OCI-LY7 (cell line): Measurements from ENCODE around the gene MITD1. TPM values are rescaled to one million over a fixed set of nuclear protein-coding genes. Genes with fewer than 3 reads are reported as not detected.

Experiments
- BruUV-seq: library from RNA; stranded (reverse); fragments of 400-500 nt; replicated peaks from 2 replicates; lab custom pipeline; 2021; lab: Mats Ljungman, UMichigan
- CTCF ChIA-PET: fragments of 300-600 bp; sonication (Branson Sonifier 250); formaldehyde crosslinking; loops from one replicate; lab custom pipeline; 2022; ENCODE audit warnings: antibody characterized with exemption; ENCODE audit not compliant: unreplicated experiment; lab: Charles Lee
- POLR2A ChIA-PET: fragments of 300-600 bp; sonication (Branson Sonifier 250); formaldehyde crosslinking; loops from one replicate; lab custom pipeline; 2022; ENCODE audit warnings: antibody characterized with exemption; lab: Charles Lee
- DNase-seq: peaks from one replicate; pipeline ENCODE4 v3.0.0-alpha.2; 2015; ENCODE audit warnings: low spot score
- H2AFZ ChIP-seq: fragments of 200-600 bp; sonication (generic), shearing (Covaris generic); 2 replicates; pipeline ENCODE4 v1.6.1; 2014; ENCODE audit warnings: mild to moderate bottlenecking, antibody characterized with exemption, low read length, moderate library complexity
- H3K27ac ChIP-seq: fragments of 200-600 bp; sonication (generic); 2 replicates; pipeline ENCODE4 v1.5.1; 2014; ENCODE audit warnings: mixed run types, low read depth, mild to moderate bottlenecking, moderate library complexity, low read length, inconsistent platforms; ENCODE audit not compliant: poor library complexity, severe bottlenecking
- H3K36me3 ChIP-seq: fragments of 200-600 bp; sonication (generic); 2 replicates; pipeline ENCODE4 v1.6.1; 2014; ENCODE audit warnings: mild to moderate bottlenecking, antibody characterized with exemption, low read length, moderate library complexity, mixed read lengths; ENCODE audit not compliant: insufficient read depth
- H3K4me1 ChIP-seq: fragments of 200-600 bp; sonication (generic); 2 replicates; pipeline ENCODE4 v1.5.1; 2014; ENCODE audit warnings: mild to moderate bottlenecking, low read length; ENCODE audit not compliant: insufficient read depth, poor library complexity, severe bottlenecking
- H3K4me2 ChIP-seq: fragments of 200-600 bp; sonication (generic); 2 replicates; pipeline ENCODE4 v1.6.1; 2014; ENCODE audit warnings: mild to moderate bottlenecking, low read length
- H3K4me3 ChIP-seq: fragments of 200-600 bp; sonication (generic); 2 replicates; pipeline ENCODE4 v1.5.1; 2014; ENCODE audit warnings: mild to moderate bottlenecking, low read depth, low read length; ENCODE audit not compliant: poor library complexity, severe bottlenecking
- H3K79me2 ChIP-seq: fragments of 200-600 bp; sonication (generic); 2 replicates; pipeline ENCODE4 v1.6.1; 2016; ENCODE audit warnings: low read depth, mild to moderate bottlenecking, low read length, moderate library complexity, mixed read lengths; ENCODE audit not compliant: insufficient read depth
- H3K9me2 ChIP-seq: fragments of 200-600 bp; sonication (generic); 2 replicates; pipeline ENCODE4 v1.6.1; 2016; ENCODE audit warnings: mild to moderate bottlenecking, low read length, mixed read lengths; ENCODE audit not compliant: insufficient read depth
- H3K9me3 ChIP-seq: fragments of 200-600 bp; sonication (generic); 2 replicates; pipeline ENCODE4 v1.6.1; 2014; ENCODE audit warnings: mild to moderate bottlenecking, mixed run types, low read length, mixed read lengths
- H4K20me1 ChIP-seq: fragments of 200-600 bp; sonication (generic); 2 replicates; pipeline ENCODE4 v1.6.1; 2014; ENCODE audit warnings: mild to moderate bottlenecking, antibody characterized with exemption, low read length, moderate library complexity, mixed read lengths; ENCODE audit not compliant: insufficient read depth
- EZH2phosphoT487 ChIP-seq: fragments of 200-600 bp; sonication (generic); IDR thresholded peaks from 2 replicates; pipeline ENCODE4 v1.6.1; 2018; ENCODE audit warnings: low read depth, borderline replicate concordance, mild to moderate bottlenecking, mixed run types, antibody characterized with exemption, low read length, moderate library complexity, mixed read lengths
- intact Hi-C: fragments of 100-400 bp; cut with micrococcal nuclease; formaldehyde crosslinking; loops from one replicate; pipeline ENCODE4 v1.10.0; 2022; ENCODE audit not compliant: unreplicated experiment
- total RNA-seq, 2 experiments: library from RNA; depleted of rRNA in 1 of 2; stranded (reverse); fragments of >200 nt in 1 of 2; shearing (Covaris generic) in 1 of 2; gene quantifications; 2 replicates each; pipeline ENCODE4 v1.2.3, GENCODE V29; 2014 to 2022
- TF ChIP-seq, protein P1 (sequence below): fragments of 200-600 bp; sonication (generic); conservative IDR thresholded peaks from 2 replicates; pipeline ENCODE4 v1.5.1; 2014; ENCODE audit warnings: mild to moderate bottlenecking, antibody characterized with exemption, low read length, moderate library complexity, mixed read lengths

Gene MITD1
- total RNA-seq, 2 experiments from 2014 or later = 34.2 to 35.9 TPM

DNA sequence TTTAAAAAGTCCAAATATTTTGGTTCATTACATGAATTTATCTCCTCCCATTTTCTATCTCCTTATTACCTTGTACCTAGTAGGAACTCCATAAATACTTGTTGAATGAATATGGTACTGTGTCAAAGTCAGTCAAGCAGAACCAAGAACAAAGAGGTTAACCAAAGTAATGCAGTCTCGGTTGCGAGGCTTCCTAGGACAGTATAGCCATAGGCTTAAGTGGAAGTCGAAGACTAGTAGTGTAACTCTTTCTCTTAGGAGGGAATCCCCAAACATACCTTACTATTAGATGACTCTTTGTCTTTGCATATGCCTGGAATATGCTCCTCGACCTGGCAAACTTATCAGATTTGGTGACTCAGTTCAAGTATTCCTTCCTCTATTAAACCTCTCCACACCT is 21.3 kb downstream of the MITD1 start:
- no peak overlapping the region for H3K27ac ChIP-seq

DNA sequence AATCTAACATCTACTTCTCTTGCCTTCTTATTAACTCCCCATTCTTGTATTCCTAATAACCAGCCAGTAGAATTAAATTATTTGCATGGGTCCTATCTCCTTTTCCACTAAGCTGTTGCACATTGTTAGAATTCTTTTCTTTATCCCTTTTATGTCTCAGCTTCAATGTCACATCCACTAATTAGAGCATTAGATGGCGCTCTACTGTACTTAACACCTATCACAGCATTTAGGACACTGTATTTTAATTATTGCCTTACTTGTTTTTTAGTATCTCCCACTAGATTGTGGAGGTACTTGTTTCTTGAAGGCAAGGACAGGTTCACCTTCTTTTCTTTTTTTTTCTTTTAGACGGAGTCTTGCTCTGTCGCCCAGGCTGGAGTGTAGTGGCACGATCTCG is 22.3 kb downstream of the MITD1 start:
- CTCF ChIA-PET = no interaction called here
- no peaks in the 10 kb centered on the region for H3K9me2 ChIP-seq
- BruUV-seq = no TSS peak

More for the DNA sequence above, 21.3 kb downstream of the MITD1 start:
- Histone ChIP-seq H4K20me1 (no peaks in the 10 kb centered on the region), H2AFZ (no peak overlapping the region), H3K4me2 (no peak overlapping the region), H3K9me3 (no peaks in the 10 kb centered on the region), H3K4me3 (no peak overlapping the region), H3K36me3 (peaks cover 28% of the 10 kb centered on the region), H3K79me2 (peaks cover 8% of the 10 kb centered on the region; the same call in 1 of the 2 replicates), H3K4me1 (peaks cover 13% of the 10 kb centered on the region), H3K9me2 (no peaks in the 10 kb centered on the region)
- no peak for DNase-seq
- ChIA-PET POLR2A (no interaction called here), CTCF (no interaction called here)
- TF ChIP-seq EZH2phosphoT487 = no peak
- TF ChIP-seq, protein P1, sequence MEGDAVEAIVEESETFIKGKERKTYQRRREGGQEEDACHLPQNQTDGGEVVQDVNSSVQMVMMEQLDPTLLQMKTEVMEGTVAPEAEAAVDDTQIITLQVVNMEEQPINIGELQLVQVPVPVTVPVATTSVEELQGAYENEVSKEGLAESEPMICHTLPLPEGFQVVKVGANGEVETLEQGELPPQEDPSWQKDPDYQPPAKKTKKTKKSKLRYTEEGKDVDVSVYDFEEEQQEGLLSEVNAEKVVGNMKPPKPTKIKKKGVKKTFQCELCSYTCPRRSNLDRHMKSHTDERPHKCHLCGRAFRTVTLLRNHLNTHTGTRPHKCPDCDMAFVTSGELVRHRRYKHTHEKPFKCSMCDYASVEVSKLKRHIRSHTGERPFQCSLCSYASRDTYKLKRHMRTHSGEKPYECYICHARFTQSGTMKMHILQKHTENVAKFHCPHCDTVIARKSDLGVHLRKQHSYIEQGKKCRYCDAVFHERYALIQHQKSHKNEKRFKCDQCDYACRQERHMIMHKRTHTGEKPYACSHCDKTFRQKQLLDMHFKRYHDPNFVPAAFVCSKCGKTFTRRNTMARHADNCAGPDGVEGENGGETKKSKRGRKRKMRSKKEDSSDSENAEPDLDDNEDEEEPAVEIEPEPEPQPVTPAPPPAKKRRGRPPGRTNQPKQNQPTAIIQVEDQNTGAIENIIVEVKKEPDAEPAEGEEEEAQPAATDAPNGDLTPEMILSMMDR = no peak
- intact Hi-C loops = loop anchor here (2.0 kb wide), 1 partner anchor 15 kb away; no protein-coding TSS in a partner anchor
- BruUV-seq = no TSS peak

DNA sequence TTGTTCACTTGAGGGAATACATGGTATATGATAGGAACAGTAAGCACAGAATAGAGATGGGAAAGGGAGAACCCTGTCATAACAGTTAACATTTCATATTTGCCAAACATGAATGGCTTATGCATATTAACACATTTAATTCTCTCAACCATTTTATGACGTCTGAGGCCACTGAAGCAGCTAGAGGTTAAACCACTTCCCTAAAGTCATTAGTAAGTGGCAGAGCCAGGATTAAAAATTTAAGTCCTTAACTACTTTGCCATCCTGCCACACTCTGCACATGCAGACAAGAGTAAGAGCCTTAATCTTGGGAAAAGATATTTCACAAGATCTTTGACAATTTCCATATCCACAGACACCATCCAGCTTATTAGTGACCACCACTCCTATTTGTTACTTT is 24.0 kb downstream of the MITD1 start:
- Histone ChIP-seq H3K4me1 (peaks cover 21% of the 10 kb centered on the region), H3K4me3 (no peak overlapping the region), H3K9me3 (no peaks in the 10 kb centered on the region), H3K4me2 (no peak overlapping the region), H3K79me2 (peaks cover 8% of the 10 kb centered on the region; the same call in 1 of the 2 replicates), H3K9me2 (no peaks in the 10 kb centered on the region), H2AFZ (no peak overlapping the region), H3K27ac (no peak overlapping the region), H3K36me3 (peaks cover 13% of the 10 kb centered on the region), H4K20me1 (no peaks in the 10 kb centered on the region)
- TF ChIP-seq, protein P1 = no peak
- TF ChIP-seq EZH2phosphoT487 = no peak
- no TSS peak for BruUV-seq
- intact Hi-C loops = no loop called here
- ChIA-PET POLR2A (interaction anchor here (1.9 kb wide), 1 partner anchor 10 kb away, joined by 6 read pairs; no protein-coding TSS in a partner anchor), CTCF (no interaction called here)
- no peak for DNase-seq

More for the DNA sequence above, 22.3 kb downstream of the MITD1 start:
- H4K20me1 ChIP-seq = no peaks in the 10 kb centered on the region
- TF ChIP-seq EZH2phosphoT487 = no peak
- TF ChIP-seq, protein P1 = peak; percentile 65
- H3K4me1 ChIP-seq = peaks cover 21% of the 10 kb centered on the region
- no peaks in the 10 kb centered on the region for H3K9me3 ChIP-seq
- H2AFZ ChIP-seq = no peak overlapping the region
- no peak overlapping the region for H3K4me2 ChIP-seq
- no peak for DNase-seq
- POLR2A ChIA-PET = interaction anchor here (1.9 kb wide), 1 partner anchor 9 kb away, joined by 6 read pairs; no protein-coding TSS in a partner anchor
- H3K27ac ChIP-seq = no peak overlapping the region
- H3K36me3 ChIP-seq = peaks cover 23% of the 10 kb centered on the region
- H3K79me2 ChIP-seq = peaks cover 8% of the 10 kb centered on the region; the same call in 1 of the 2 replicates
- intact Hi-C loops = loop anchor here (2.0 kb wide), 1 partner anchor 16 kb away; no protein-coding TSS in a partner anchor
- no peak overlapping the region for H3K4me3 ChIP-seq
